ENCODE measurements around the gene TTLL5. TPM values are rescaled to one million over a fixed set of nuclear protein-coding genes. Genes with fewer than 3 reads are reported as not detected.

The TTLL5 gene
- total RNA-seq, 1 donor from 2014 or later: 37.9 TPM

- peaks cover 55% of the 10 kb centered on the region for H3K36me3 Mint-ChIP-seq (ENCODE audit: low read depth)
- H3K4me3 Mint-ChIP-seq: no peak overlapping the region
- no peak for ATAC-seq (ENCODE audit: low read depth)
- H3K4me1 Mint-ChIP-seq: no peaks in the 10 kb centered on the region
- ChIA-PET CTCF (no interaction called here), POLR2A (no interaction called here)
- intact Hi-C loops (cut with micrococcal nuclease): no loop called here
- H3K27me3 Mint-ChIP-seq: no peaks in the 10 kb centered on the region
- no peak for DNase-seq
- no peak overlapping the region for H3K27ac Mint-ChIP-seq
- TF ChIP-seq CTCF (IDR thresholded peaks at IDR 0.05): no peak
- no peaks in the 10 kb centered on the region for H3K9me3 Mint-ChIP-seq
These were observed 120.0 kb downstream of the TTLL5 start for GRCh38 chr14:75781096-75781495.

GRCh38 chr14:75783184-75783583 is 122.1 kb downstream of the TTLL5 start:
- DNase-seq: no peak
- Mint-ChIP-seq H3K9me3 (no peaks in the 10 kb centered on the region), H3K4me3 (no peak overlapping the region), H3K36me3 (ENCODE audit: low read depth) (peaks cover 43% of the 10 kb centered on the region), H3K4me1 (no peaks in the 10 kb centered on the region), H3K27me3 (no peaks in the 10 kb centered on the region), H3K27ac (no peak overlapping the region)
- TF ChIP-seq CTCF (IDR thresholded peaks at IDR 0.05): no peak
- ChIA-PET CTCF (no interaction called here), POLR2A (no interaction called here)
- ATAC-seq (ENCODE audit: low read depth): no peak
- intact Hi-C loops (cut with micrococcal nuclease): no loop called here

- Mint-ChIP-seq H3K9me3 (no peaks in the 10 kb centered on the region), H3K4me1 (no peaks in the 10 kb centered on the region), H3K27me3 (no peaks in the 10 kb centered on the region), H3K36me3 (ENCODE audit: low read depth) (peaks cover 41% of the 10 kb centered on the region), H3K4me3 (no peak overlapping the region), H3K27ac (no peak overlapping the region)
- DNase-seq: no peak
- CTCF ChIA-PET: no interaction called here
- intact Hi-C loops (cut with micrococcal nuclease): no loop called here
- POLR2A ChIA-PET: no interaction called here
- no peak for ATAC-seq (ENCODE audit: low read depth)
- no peak for TF ChIP-seq CTCF (IDR thresholded peaks at IDR 0.05)
These were observed 122.7 kb downstream of the TTLL5 start for GRCh38 chr14:75783602-75784313.

GRCh38 chr14:75784314-75784686 is 123.3 kb downstream of the TTLL5 start:
- Mint-ChIP-seq H3K27ac (no peak overlapping the region), H3K4me3 (no peak overlapping the region), H3K4me1 (no peaks in the 10 kb centered on the region), H3K36me3 (ENCODE audit: low read depth) (peaks cover 40% of the 10 kb centered on the region), H3K9me3 (peaks cover 2% of the 10 kb centered on the region), H3K27me3 (no peaks in the 10 kb centered on the region)
- POLR2A ChIA-PET: no interaction called here
- intact Hi-C loops (cut with micrococcal nuclease): no loop called here
- ATAC-seq (ENCODE audit: low read depth) (no peak), DNase-seq (no peak)
- no peak for TF ChIP-seq CTCF (IDR thresholded peaks at IDR 0.05)
- CTCF ChIA-PET: no interaction called here

- ATAC-seq (ENCODE audit: low read depth): no peak
- intact Hi-C loops (cut with micrococcal nuclease): no loop called here
- Mint-ChIP-seq H3K27ac (no peak overlapping the region), H3K4me1 (no peaks in the 10 kb centered on the region), H3K36me3 (ENCODE audit: low read depth) (peaks cover 42% of the 10 kb centered on the region), H3K4me3 (no peak overlapping the region), H3K9me3 (peaks cover 26% of the 10 kb centered on the region), H3K27me3 (no peaks in the 10 kb centered on the region)
- ChIA-PET CTCF (interaction anchor here (0.7 to 1.3 kb wide), 2 partner anchors 11 to 84 kb away, joined by 3 to 4 read pairs; no protein-coding TSS in a partner anchor), POLR2A (no interaction called here)
- no peak for TF ChIP-seq CTCF (IDR thresholded peaks at IDR 0.05)
- no peak for DNase-seq
These were observed 132.8 kb downstream of the TTLL5 start for GRCh38 chr14:75793806-75794205.

Data from activated B cell treated with CpG ODN at 0.5 μM for 24 hours (primary cell).